ENCODE measurements around the gene TNK2. TPM values are rescaled to one million over a fixed set of nuclear protein-coding genes. Genes with fewer than 3 reads are reported as not detected.
"Not testable (repeated sequence)": the region's sequence is repeated elsewhere in the genome, so short reads cannot be mapped to it uniquely, and the experiment has no call there.

TNK2 gene
- total RNA-seq, 3 donors from 2014 or later (not counting 1 experiment from before 2014, with no cell fraction given) = 169 to 207 (median 171) TPM

GRCh38 chr3:195825857-195826804, 82.2 kb downstream of the TNK2 start:
- Mint-ChIP-seq H3K27me3 (ENCODE audit: low read depth in 2 of 2) (no peaks in the 10 kb centered on the region), H3K4me3 (no peak overlapping the region), H3K27ac (no peak overlapping the region), H3K4me1 (peaks cover 4 to 7% of the 10 kb centered on the region in 2 donors), H3K36me3 (no peaks in the 10 kb centered on the region), H3K9me3 (no peaks in the 10 kb centered on the region)
- ATAC-seq (no peak), DNase-seq (no peak)
- WGBS (ENCODE audit: insufficient coverage) = 93% methylated on average over 47 of the region's 47 CpGs
- H3K27ac ChIP-seq (ENCODE audit: low read length) = no peak overlapping the region
- H3K4me3 ChIP-seq (ENCODE audit: low read length) = no peak overlapping the region
- no peak for TF ChIP-seq CTCF (IDR thresholded peaks at IDR 0.05)
- intact Hi-C loops (cut with micrococcal nuclease) = no loop called here
- no peaks in the 10 kb centered on the region for H3K4me1 ChIP-seq (ENCODE audit: control insufficient read depth, insufficient read depth, low read length)
- no peaks in the 10 kb centered on the region for H3K27me3 ChIP-seq (ENCODE audit: control insufficient read depth, insufficient read depth, low read length)
- no peaks in the 10 kb centered on the region for H3K9me3 ChIP-seq (ENCODE audit: control insufficient read depth, insufficient read depth, low read length)
- H3K36me3 ChIP-seq (ENCODE audit: control insufficient read depth, insufficient read depth, low read length) = no peaks in the 10 kb centered on the region

- intact Hi-C loops (cut with micrococcal nuclease) = no loop called here
- no peaks in the 10 kb centered on the region for H3K9me3 Mint-ChIP-seq
- H3K27ac Mint-ChIP-seq = no peak overlapping the region
- no peaks in the 10 kb centered on the region for H3K27me3 Mint-ChIP-seq (ENCODE audit: low read depth in 2 of 2)
- TF ChIP-seq CTCF (IDR thresholded peaks at IDR 0.05) = no peak
- H3K4me1 ChIP-seq (ENCODE audit: control insufficient read depth, insufficient read depth, low read length) = no peaks in the 10 kb centered on the region
- 82% methylated on average over 15 of the region's 15 CpGs for WGBS (ENCODE audit: insufficient coverage)
- no peak overlapping the region for H3K4me3 ChIP-seq (ENCODE audit: low read length)
- H3K9me3 ChIP-seq (ENCODE audit: control insufficient read depth, insufficient read depth, low read length) = no peaks in the 10 kb centered on the region
- H3K4me1 Mint-ChIP-seq = peaks cover 2 to 7% of the 10 kb centered on the region in 2 donors
- DNase-seq = no peak
- no peak overlapping the region for H3K27ac ChIP-seq (ENCODE audit: low read length)
- no peaks in the 10 kb centered on the region for H3K27me3 ChIP-seq (ENCODE audit: control insufficient read depth, insufficient read depth, low read length)
- no peaks in the 10 kb centered on the region for H3K36me3 Mint-ChIP-seq
- H3K36me3 ChIP-seq (ENCODE audit: control insufficient read depth, insufficient read depth, low read length) = no peaks in the 10 kb centered on the region
- no peak for ATAC-seq
- no peak overlapping the region for H3K4me3 Mint-ChIP-seq
These were observed 83.2 kb downstream of the TNK2 start for GRCh38 chr3:195825191-195825588.

- H3K9me3 ChIP-seq (ENCODE audit: control insufficient read depth, insufficient read depth, low read length); H3K27ac ChIP-seq (ENCODE audit: low read length); H3K4me3 Mint-ChIP-seq; ATAC-seq; H3K36me3 ChIP-seq (ENCODE audit: control insufficient read depth, insufficient read depth, low read length); H3K4me1 ChIP-seq (ENCODE audit: control insufficient read depth, insufficient read depth, low read length); H3K4me1 Mint-ChIP-seq; H3K27ac Mint-ChIP-seq; H3K36me3 Mint-ChIP-seq; H3K4me3 ChIP-seq (ENCODE audit: low read length); H3K9me3 Mint-ChIP-seq; DNase-seq; H3K27me3 Mint-ChIP-seq (ENCODE audit: low read depth in 2 of 2); intact Hi-C loops (cut with micrococcal nuclease); H3K27me3 ChIP-seq (ENCODE audit: control insufficient read depth, insufficient read depth, low read length): not testable (repeated sequence)
- WGBS (ENCODE audit: insufficient coverage) = 79% methylated on average over 13 of the region's 13 CpGs
These were observed 83.7 kb downstream of the TNK2 start for GRCh38 chr3:195824425-195825190.

GRCh38 chr3:195823999-195824398, 84.4 kb downstream of the TNK2 start:
- Mint-ChIP-seq H3K27ac (no peak overlapping the region), H3K27me3 (ENCODE audit: low read depth in 2 of 2) (no peaks in the 10 kb centered on the region)
- 73% methylated on average over 13 of the region's 13 CpGs for WGBS (ENCODE audit: insufficient coverage)

More at GRCh38 chr3:195823999-195824398, 84.4 kb downstream of the TNK2 start:
- ATAC-seq = no peak
- H3K36me3 ChIP-seq (ENCODE audit: control insufficient read depth, insufficient read depth, low read length) = no peaks in the 10 kb centered on the region
- H3K4me1 Mint-ChIP-seq = peaks cover 0 to 7% of the 10 kb centered on the region in 2 donors
- no peaks in the 10 kb centered on the region for H3K27me3 ChIP-seq (ENCODE audit: control insufficient read depth, insufficient read depth, low read length)
- no peak overlapping the region for H3K4me3 Mint-ChIP-seq
- H3K4me3 ChIP-seq (ENCODE audit: low read length) = no peak overlapping the region
- DNase-seq = no peak
- H3K4me1 ChIP-seq (ENCODE audit: control insufficient read depth, insufficient read depth, low read length) = no peaks in the 10 kb centered on the region
- no peak overlapping the region for H3K27ac ChIP-seq (ENCODE audit: low read length)
- no peaks in the 10 kb centered on the region for H3K9me3 Mint-ChIP-seq
- intact Hi-C loops (cut with micrococcal nuclease) = no loop called here
- H3K36me3 Mint-ChIP-seq = no peaks in the 10 kb centered on the region
- no peak for TF ChIP-seq CTCF (IDR thresholded peaks at IDR 0.05)
- no peaks in the 10 kb centered on the region for H3K9me3 ChIP-seq (ENCODE audit: control insufficient read depth, insufficient read depth, low read length)

All from natural killer cell (primary cell).